Hindlimb muscle (tissue), 1 donor: ENCODE measurements around the gene SSH2. TPM values are rescaled to one million over a fixed set of nuclear protein-coding genes. Genes with fewer than 3 reads are reported as not detected.
"Not testable (repeated sequence)": the region's sequence is repeated elsewhere in the genome, so short reads cannot be mapped to it uniquely, and the experiment has no call there.

Source experiments
- DNase-seq: peaks from one replicate; pipeline ENCODE4 v3.0.0-alpha.2; 2013
- polyA plus RNA-seq: library from polyadenylated mRNA; unstranded; fragments of 120-200 nt; gene quantifications from one replicate; pipeline ENCODE4 v1.2.1, GENCODE V29; 2013; ENCODE audit not compliant: insufficient read length

Gene SSH2
- polyA plus RNA-seq, 1 donor: 23.5 TPM

DNA sequence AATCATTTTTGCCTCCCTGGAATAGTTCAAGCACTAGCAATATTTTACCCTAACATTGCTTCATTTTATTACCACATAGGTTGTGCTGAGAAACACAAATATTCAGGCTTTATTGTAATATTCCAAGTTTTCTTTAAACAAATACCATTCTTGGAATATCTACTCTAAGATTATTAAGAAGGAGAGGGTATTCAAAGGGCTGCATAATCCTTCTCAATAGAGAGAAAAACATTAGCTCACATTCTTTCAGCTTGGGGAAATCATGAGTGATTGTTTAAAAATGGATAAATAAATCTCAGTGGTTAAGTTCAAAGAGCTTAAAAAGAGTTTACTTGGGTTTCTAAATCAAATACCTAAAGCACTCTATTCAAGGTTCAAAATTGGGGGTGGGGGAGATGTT lies 195.4 kb downstream of the SSH2 start:
- no peak for DNase-seq

DNA sequence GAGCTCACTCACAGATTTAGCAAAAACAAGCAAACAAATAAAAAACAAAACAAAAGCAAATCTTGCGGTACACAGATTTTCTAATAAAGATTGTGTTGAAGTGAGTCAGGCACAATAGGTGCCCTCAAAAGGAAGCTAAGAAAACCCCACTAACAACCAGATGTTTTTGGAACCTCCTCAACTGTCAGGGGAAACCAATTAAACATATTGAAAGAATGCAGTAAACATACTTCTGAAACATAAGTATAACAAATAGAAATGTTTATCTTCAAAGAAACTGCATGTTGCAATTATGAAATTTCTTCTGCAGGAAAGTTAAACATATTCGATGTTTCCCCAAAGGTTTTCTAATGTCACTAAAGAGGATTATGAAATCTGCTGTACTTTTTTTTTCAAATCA lies 196.9 kb downstream of the SSH2 start:
- DNase-seq: no peak

DNA sequence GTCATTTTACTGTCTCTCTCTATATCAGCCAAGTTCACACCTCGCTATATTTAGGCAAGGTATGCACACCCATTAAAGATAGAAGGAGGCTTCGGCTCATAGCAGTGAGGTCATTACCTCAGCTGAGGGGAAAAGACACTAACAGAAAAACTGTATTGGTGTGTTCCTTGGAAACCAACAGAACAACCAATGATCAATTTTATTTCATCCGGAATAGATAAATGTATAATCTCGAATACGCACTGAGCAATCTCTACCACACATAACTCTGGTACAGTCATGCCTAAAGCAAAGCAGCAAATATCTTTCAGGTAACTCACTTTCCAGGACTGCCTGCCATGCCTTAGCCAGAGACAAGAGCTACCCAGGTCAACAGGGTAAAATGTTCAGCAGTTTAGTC lies 197.4 kb downstream of the SSH2 start:
- no peak for DNase-seq

DNA sequence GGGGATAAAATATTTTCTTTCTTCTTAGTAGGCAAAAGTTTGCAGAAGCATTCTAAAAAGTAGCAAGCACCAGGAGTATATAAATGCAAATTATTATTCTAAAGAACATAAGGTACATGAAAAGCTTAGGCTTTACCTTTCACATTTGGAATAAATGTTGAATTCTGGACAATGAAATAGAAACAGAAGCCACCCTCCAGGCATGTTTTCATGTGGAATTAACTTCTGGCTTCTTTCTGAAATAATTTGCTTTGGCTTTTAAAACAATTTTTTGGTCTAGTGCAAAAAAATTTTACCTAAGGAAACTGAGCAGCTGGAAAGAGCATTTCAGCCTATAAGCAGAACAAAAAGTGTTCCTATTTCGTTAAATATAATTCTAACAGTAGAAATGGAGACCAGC lies 197.8 kb downstream of the SSH2 start:
- no peak for DNase-seq

DNA sequence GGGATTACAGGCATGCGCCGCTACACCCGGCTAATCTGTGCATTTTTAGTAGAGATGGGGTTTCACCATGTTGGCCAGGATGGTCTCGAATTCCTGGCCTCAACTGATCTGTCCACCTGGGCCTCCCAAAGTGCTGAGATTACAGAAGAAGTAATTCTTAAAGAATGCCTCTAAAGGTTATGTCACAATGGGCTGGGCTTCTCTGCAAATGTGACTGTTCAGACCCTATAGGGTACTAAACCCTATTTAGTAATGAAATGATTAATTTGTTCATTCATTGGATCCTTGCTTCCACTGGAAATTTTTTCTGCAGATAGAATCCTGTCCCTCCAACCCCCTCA lies 198.5 kb downstream of the SSH2 start:
- DNase-seq: no peak

DNA sequence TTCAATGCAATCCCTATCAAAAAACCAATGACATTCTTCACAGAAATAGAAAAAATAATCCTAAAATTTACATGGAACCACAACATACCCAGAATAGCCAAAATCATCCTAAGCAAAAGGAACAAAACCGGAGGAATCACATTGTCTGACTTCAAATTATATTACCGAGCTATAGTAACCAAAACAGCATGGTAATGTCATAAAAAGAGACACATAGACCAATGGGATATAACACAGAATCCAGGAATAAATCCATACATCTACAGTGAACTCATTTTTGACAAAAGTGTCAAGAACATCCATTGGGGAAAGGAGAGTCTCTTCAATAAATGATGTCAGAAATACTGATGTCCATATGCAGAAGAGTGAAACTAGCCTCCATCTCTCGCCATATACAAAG lies 201.5 kb downstream of the SSH2 start:
- DNase-seq: no peak

DNA sequence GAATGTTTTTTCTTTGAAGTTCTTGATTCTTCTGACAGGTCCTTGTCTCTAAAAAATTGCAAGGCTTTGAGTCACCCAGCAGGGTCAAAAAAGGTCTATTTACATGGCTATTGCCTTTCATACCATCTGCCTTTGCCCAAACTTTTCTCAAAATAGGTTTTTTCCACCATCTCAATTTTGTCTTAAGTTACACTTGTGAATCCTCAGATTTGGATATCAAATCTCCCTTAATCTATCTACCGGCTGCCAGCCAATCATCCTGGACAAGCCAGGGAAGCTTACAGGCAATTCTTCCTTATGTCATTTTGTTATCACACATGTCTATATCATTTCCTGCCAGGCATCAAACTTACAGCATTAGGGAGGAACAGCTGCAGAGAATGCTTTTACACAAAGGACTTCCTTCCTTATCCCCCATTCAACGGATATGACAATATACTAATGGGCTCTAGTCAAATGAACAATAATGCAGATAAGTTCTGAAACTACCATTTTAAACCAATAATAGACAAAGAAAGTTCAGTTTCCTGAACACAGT lies 203.2 kb downstream of the SSH2 start:
- DNase-seq: no peak

DNA sequence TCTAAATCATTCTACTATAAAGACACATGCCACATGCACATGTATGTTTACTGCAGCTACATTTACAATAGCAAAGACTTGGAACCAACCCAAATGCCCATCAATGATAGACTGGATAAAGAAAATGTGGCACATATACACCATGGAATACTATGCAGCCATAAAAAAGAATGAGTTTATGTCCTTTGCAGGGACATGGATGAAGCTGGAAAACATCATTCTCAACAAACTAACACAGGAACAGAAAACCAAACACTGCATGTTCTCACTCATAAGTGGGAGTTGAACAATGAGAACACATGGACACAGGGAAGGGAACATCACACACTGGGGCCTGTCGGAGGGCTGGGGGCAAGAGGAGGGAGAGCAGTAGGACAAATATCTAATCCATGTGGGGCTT lies 204.6 kb downstream of the SSH2 start:
- DNase-seq: not testable (repeated sequence)

DNA sequence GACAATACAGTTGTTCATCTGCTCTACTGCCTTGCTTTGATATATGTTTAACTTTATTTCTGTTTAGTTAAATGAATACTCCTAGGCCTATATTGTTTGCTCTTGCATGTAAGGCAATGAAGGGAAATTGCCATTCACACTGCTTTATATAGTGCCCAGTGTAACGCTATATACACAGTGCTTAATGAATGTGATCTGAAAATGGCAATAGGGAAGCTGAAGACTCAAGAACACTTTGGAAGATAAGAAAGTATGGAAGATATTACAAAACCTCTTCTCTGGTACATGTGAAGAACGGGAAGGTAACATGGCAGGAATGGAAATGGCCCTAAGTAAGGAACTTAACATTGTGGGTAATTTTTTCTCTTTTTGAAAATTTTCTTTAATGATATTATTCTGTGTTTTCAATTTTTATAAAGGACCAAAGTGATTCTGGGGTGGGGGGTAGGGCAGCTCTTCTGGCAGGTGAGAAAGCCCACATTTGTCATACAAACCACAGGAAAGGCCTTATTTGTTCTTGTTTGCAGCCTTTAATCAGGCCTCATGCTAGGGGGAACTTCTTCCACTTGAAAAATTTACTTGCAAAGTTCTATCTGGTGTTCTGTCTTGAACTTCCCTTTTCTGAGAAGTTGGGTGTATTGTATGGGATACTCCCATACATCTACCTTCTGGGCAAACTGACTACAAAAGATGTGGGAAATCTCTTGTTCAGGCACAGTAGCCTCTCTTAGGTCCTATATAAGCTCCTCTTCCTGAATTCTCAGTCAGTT lies 206.6 kb downstream of the SSH2 start:
- DNase-seq: no peak

DNA sequence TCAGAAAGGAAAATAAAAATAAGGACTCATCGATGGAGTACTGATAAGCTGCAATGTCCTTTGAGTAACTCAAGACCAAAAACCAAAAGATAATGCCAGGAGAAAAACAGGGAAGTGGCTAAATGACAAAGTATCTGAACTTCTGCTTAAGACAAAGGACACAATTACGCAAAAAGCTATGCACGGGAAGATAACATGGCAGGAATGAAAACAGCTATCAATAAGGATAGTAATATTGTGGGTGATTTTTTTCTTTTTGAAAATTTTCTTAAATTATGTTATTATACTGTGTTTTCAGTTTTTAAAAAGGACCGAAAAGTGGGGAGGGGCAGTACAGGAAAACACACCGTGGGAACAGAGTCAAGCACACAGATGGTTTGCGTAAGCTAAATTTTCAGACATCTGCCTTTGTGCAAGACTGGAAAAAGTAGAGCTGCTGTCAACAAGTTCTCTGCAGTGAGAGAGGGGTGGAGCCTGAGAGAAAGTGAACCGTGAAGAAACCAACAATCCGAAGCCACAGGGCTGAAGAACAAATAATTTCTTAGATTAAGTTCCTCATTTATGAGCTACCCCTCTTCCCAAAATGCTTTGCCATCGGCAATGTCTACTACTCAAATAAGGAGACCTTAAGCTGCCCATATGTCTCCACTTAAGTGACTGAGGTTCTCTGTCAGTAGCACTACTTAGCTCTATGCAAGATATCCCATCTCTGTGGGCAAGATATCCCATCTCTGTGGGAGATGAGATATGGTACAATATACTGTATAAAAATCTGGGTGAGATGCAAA lies 207.4 kb downstream of the SSH2 start:
- peak; percentile 70 for DNase-seq

DNA sequence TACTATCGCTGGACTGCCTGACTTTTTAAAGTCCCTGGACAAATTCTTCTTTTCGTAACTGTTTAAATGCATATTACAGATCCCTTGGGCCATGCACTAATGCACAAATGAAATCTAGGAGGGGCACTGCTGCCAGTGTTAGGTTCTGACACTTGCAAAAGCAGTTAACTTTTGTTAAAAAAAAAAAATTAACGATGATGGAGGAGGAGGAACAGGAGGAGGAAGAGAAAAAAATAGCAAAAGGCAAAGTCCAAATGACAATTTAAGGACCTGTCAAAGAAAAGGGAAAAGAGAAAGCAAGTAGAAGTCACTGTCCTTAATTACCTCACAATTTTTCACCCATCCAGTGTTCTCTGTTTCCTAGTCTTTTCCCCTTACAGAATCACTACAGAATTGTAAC lies 209.5 kb downstream of the SSH2 start:
- no peak for DNase-seq

DNA sequence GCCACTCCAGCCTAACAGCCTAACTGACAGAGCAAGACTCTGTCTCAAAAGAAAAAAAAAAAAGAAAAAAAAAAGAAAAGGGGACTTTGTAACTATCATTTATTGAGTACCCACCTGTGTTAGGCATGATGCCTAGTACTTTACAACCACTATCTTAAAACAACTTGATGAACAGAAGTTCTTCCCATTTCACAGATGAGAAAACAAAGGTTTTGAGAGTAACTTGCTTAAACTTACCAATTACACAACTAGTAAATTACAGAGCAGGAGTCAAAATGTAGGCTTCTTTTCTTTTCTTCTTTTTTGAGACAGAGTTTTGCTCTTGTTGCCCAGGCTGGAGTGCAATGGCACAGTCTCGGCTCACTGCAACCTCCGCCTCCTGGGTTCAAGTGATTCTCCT lies 210.6 kb downstream of the SSH2 start:
- no peak for DNase-seq

DNA sequence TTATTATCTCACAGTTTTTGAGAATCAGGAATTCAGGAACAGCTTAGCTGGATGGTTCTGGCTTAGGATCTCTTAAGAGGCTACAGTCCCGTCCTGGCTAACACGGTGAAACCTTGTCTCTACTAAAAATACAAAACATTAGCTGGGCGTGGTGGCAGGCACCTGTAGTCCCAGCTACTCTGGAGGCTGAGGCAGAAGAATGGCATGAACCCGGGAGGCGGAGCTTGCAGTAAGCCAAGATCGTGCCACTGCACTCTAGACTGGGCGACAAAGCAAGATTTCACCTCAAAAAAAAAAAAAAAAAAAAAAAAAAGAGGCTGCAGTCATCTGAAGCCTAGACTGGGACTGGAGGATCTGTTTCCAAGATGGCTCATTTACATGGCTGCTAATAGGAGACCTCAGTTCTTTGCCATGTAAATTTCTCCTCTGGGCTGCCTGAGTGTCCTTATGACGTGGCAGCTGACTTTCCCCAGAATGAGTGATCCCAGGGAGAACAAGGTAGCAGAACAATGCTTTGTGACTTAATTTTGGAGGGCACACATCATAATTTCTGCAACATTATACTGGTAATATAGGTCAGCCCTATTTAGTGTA lies 211.5 kb downstream of the SSH2 start:
- no peak for DNase-seq

DNA sequence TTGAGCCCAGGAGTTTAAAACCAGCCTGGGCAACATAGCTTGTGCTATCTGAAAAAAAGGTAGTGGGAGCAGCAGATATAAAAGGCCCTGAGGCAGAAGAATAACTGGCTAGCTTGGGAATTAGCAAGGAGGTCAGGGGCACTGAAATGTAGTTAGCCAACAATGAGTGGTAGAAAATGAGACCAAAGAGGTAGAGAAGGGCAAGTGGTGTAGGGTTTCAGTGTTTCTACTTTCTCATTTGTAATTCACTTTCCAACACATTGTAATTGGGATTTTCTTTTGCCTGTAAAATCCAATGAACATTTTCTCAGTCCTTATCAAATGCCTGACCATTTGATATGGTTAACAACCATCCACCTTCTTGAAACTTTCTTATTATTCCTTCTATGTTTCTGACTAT lies 212.2 kb downstream of the SSH2 start:
- DNase-seq: no peak

DNA sequence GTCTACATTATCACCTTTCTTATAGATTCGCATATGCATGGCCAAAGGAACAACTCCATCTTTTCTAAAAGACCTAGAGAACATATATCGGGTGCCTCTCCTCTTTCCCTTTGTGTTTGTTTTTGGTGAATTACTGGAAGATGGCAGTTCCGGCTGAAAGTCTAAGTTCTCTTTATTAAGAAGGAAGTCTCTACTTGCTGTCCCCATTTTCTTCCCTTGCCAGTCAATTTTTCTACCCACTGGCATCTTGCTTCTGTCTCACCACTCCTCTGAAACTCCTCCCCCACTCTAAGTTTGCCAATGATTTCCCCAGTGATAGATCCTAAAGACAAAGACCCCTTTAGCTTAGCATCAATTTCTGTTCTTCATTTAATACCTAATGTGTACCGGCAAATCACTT lies 213.5 kb downstream of the SSH2 start:
- no peak for DNase-seq

DNA sequence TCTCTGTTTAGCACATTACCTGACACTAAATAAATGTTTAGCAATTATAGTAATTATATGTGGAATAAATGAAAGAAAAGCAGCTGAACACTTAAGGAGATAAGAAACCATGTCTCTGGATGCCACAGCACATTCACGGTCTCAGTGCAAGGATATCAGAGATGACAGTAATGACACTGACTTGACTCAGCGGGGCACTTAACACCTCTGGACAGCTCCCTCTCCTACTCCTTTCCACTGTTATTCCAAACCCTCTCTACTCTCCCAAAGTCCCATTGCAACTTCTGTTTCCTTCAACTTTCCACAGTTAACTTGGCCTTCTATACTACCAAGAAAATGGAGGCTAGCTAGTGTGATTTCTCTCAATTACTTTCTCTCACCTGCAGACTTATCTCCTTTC lies 214.3 kb downstream of the SSH2 start:
- DNase-seq: no peak

DNA sequence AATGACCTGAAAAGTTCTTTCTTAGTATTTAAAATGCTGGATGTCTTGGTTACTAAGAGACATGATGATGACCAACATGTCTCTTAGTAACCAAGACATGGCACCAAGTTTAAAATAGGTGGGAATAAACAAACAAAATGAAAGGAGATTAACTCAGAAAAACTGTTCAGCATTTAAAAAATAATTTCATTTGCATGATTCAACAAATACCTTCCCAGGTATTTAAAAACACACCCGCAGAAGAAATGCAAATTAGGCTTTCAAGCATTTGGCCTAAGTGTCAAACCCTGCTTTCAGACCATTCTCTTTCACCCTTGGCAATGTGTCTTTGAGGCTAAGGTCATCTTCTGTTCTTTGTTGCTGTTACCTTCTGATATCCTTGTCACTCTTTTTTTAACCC lies 215.9 kb downstream of the SSH2 start:
- no peak for DNase-seq

DNA sequence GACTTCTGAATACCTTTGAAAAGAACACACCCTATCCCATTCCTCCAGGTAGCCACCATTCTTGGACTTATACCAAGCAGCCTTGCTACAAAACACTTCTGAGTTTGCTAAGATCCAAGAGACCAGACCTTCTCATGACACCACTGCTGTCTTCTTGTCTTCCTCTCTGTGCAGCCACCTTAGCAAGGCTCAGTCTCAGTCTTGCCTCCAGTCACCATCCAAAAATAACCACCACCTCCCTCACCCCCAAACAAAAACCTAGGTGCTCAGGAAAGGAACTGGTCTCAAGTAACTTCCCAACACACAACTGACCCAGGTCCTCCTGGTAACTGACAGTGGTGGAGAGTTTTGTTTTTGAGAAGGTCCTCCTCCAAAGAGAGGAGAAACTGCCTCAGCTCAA lies 216.4 kb downstream of the SSH2 start:
- DNase-seq: no peak

DNA sequence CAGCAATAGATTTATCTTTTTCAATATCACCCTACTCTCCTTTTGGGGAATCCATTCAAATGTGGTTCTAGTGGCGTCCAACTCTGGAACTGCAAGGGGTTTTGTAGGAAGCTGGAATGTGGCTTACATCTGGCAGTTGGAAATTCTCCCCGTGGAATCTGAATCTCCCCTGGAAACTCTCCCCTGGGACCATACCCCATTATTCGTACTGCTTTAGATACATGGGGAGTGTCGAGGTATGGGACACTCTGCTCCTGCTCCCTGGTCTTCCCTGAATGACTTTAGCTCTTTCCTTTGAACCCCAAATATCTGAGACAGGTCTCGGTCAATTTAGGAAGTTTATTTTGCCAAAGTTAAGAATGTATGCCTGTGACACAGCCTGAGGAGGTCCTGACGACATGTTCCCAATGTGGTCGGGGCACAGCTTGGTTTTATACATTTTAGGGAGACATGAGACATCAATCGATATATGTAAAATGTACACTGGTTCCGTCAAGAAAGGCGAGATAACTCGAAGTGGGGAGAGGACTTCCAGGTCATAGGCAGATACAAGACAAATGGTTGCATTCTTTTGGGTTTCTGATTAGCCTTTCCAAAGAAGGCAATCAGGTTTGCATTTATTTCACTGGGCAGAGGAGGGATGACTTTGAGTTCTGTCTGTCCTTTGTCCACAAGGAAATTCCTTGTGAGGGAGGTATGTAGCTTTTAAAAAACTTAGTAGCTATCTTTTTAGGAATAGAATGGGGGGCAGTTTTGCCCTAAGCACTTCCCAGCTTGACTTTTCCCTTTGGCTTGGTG lies 218.2 kb downstream of the SSH2 start:
- DNase-seq: no peak

DNA sequence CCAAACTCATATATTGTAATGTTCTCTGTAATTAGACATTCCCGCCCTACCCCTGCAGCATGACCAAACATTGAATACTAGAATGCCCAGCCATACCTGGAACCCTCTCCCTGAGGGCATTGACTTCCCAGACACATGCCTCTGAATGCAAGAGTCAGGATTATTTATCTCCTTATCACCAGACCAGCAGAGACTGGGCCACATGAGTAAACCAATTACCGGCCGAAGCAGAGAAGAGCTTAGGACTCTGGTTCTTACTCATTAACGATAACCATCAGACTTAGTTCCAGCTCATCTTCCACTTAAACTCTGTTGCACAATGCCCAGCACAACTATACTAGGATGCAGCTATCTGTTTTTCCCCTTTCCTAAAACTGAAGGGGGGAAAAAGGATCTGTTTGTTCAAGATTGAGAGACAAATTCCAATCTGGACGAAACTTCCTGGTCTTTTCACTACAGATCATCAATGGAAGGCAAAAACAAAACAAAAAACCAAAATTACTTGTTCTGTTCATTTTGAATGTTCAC lies 219.1 kb downstream of the SSH2 start:
- DNase-seq: no peak

DNA sequence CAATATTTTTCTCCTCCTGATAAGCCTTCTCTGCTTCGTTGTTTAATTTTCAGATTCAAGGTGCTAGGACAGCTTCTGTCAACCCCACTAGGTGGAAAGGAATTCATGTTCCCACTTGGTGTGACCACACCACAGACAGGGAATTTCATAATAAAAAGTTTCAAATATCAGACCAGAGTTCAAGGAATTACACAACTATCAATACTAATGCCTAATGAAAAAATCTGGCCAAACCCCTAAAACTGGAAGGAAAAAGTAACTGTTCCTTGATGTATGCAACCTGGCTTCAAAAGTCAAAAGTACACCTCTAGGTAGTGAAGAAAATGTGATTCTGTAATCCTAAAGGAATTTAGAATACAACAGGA lies 219.5 kb downstream of the SSH2 start:
- DNase-seq: no peak

DNA sequence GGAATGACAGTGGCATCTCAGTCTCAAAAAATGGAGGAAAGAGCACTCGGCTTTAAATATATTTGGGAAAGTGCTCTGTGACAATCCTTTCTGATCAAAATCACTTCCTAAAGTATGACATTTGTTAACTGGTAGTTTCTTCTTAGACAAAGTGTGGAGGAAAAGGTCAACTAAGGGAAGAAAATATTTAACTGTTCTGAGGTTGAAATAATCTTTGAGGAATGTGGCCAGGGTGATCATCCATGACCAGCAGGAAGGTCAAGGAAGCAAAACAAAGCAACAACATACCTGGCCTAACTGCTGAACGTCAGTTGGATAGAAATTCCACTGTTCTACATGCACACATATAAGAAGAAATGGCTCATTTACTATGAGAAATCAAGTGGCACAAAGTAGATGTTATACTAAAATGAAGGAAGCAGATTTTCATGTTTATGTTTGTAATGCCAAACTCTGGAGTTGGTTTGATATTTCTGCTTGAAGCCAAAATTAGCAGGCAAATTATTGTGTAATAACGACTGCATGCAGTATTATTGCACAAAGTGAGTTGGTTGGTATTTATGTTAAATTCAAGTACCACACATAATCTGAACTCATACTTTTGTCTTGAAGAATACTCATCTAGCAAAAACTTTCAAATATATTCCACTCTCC lies 220.0 kb downstream of the SSH2 start:
- DNase-seq: no peak
